ENCODE data around the gene GM2A.

- no peak for TF ChIP-seq GATA2 (IDR thresholded peaks at IDR 0.05; ENCODE audit: low read depth, low read length)
- no peak for TF ChIP-seq GATA3 (IDR thresholded peaks at IDR 0.05; ENCODE audit: low read depth, low read length)
These were observed 45.3 kb downstream of the GM2A start for GRCh38 chr5:151298063-151298855.
